Measurements from ENCODE around the gene PPP1CA.

DNA sequence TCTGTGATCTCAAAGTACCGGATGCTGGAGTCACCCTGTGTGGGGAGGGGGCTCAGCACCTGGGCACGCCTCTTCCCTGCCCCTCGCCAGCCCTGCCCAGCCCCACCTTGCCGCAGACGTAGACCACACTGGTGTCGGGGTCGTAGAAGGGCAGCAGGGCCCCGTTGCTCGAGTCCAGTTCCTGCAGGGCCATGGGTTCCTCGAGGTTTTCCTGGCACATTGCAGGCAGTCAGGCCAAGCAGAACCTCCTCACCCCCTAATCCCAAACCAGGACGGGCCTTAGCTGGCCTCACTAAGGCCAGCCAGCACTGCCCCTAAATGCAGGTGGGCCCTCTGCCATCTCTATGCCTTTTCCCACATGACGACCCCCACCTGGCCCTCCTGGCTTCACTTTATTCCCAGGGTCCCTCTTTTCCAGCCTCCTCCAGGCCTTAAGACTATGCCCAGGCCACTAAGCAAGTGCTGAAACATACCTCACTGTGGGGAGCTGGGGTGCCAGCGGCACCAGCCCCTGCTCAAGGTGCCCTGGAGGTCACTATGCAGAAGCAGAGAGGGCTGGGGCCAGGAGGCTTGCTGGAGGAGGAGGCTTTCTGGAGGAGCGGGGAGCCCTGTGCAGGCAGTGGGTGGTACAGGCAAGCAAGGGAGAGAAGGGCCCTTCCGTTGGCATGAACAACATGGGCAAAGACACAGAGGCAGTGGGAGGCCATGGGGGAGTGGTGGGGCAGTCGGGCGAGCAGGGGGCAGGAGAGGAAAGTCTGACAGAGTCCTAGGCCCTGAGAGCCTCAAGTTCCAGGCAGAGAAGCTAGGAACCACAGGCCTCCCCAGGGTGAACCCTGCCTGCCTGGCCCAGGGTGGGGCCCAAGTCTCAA is 38.8 kb upstream of the PPP1CA start:
- TF ChIP-seq CTCF (IDR thresholded peaks at IDR 0.05) (no peak), POLR2A (IDR thresholded peaks at IDR 0.05) (no peak)
